CD4-positive, alpha-beta T cell treated with Interleukin-4 for 4 hours (primary cell): ENCODE results near the gene ADGRG6.

Experiments used
- DNase-seq: peaks from one replicate; pipeline ENCODE4 v3.0.0-alpha.2; 2020

The ADGRG6 gene

DNA sequence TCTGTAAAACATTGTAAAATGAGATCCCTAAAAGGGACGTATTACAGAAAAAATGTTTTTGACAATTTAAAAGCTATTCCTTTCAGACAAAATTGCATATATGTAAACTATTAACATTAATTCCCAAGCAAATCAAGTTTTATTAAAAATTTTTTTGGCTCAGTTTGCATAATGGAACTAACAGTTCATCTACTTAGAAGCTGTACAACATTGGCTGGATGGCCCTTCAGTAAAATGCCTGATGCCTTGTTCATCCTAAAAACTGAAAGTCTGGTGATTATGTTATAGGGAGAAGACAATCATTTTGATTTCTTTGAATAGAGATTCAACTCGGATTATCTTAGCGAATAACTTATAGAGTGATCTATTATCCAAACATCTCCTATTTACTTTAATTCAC is 52.8 kb downstream of the ADGRG6 start:
- DNase-seq: no peak

DNA sequence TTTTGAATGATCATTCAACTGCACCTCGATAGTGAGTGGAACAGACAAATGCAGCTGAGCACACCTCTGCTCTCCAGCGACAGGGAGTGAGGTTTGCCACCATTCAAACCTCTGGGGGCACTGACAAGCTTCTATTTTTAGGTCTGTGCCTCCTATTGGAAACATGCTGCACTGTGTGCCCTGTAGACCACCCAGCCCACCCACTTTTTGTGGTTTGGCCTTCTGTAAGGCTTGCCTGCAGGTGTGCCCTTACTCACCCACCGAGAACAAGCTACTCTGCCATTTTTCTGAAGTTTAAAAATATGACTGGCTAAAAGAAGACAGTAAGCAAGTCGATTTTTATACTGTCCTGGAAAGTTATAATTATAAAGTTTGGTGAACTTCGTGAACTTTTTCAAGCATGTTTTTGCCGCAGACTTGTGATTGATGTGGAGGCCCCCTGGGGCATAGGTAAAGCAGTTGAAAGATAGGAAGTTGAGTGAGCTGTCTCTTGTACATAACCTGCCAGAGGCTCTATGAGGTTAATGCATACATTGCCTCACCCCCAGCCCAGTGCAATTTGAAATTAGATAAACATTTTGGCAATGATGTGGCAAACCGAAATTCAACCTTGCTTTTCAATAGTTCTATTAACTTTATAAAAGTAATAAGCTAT is 53.8 kb downstream of the ADGRG6 start:
- no peak for DNase-seq

DNA sequence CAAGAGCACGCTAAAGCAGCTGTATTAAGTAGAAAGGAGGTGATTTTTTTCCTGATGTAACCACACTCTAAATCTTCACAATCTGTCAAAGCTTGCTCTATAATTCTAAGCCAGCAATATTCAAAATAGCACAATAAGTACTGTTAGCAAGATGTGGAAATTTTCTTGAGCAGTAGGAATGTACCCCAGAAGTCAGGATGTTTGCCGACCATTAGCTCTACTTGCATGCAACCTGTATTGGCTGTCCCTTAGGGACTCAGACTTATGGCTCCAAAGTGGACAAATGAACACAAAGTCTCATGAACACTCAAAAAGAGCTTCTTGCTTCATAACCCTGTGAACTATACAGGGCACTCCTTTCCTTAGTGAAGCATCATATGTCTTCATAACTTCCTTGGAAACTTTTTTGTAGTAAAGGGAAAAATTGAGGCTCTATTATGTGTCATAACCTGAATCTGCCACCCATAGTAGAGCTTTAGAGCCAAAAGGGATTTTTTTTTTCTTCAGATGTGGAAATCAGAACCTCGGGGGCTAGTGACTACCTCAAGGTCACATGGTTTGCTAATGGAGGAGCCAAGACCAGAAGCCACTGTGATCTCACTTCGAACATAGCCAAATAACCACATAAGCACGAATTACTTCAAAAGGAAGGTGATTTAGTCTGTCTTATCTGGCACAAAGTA is 54.5 kb downstream of the ADGRG6 start:
- DNase-seq: no peak

DNA sequence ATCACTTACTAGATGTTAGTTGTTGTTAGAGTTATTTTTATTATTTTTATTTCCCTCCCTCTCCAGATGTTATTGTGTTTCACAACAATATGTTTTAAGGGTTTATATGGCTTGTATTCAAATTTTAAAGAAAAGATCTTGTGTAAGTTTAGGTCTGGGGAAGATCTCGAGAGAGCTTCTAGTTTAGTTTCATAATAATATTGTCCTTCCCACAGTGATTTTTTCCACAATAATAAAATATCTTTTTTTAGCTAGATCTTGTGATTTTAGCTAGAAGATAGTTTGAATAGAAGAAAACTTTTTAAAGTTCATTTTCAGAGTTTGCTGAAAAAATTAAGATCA is 55.0 kb downstream of the ADGRG6 start:
- DNase-seq: no peak

DNA sequence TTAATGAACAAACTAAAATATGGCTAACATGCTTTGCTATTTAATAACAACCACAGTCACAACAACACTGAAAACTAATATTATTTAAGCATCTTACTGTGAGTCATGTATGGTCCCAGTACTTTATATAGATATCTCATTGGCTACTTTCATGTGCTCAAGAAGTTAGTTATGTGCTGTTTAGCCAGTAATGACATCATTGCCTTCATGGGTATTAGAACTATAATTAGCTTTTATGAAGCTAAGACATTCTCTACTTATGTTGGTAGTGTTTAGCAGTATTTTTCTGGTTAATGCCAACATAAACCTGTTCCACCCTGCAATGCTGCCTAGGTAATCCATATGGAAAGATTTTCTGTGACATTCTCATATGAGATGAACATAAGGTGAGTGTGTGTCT is 56.1 kb downstream of the ADGRG6 start:
- DNase-seq: no peak

DNA sequence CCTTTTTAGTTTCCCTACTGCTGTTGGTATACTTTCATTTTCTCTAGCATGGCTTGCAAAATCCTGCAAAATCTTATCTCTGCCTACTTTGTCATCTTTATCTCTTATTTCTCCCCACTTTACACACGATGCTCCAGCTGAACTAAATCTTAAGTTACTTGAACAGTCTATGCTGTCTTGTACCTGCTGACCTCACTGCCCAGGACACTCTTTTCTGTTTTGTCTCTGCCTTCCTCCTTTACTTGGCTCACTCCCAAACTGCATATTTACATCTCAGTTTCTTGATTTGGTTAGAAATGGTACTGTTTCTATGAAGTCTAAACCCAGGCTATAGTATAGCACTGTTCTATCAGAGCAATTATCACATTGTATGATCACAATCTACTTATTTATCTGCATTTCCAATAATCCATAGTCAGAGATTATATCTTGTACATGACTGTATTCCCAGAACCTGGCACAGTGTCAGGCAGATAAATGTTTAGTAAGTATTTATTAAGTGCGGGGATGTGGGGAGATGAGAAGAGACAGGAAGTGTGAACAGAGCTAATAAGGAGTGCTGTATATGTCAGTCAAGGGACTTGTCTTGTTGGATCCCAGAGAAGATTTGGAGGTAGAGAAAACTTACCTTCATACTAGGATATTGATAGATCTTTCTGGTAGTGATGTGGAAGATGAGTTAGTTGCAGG is 57.6 kb downstream of the ADGRG6 start:
- DNase-seq: no peak

DNA sequence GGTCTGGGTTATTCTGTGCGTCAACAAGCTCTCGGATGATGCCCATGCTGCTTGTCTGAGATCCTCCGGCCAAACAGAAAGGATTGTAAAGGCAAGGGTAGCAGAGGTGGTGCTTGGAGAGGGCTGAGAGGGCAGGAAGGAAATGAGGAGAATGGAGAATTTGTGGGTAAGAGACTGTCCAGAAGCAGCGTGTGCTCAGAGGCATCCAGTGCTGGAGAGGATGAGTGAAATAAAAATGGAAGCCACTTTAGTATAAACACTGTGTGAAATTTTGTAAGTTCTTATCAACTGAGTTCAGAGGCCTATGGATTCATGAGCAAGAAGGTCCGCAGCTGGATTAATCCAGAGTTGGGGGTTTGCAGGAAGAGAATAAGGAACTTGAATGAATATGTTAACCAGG is 59.5 kb downstream of the ADGRG6 start:
- no peak for DNase-seq

DNA sequence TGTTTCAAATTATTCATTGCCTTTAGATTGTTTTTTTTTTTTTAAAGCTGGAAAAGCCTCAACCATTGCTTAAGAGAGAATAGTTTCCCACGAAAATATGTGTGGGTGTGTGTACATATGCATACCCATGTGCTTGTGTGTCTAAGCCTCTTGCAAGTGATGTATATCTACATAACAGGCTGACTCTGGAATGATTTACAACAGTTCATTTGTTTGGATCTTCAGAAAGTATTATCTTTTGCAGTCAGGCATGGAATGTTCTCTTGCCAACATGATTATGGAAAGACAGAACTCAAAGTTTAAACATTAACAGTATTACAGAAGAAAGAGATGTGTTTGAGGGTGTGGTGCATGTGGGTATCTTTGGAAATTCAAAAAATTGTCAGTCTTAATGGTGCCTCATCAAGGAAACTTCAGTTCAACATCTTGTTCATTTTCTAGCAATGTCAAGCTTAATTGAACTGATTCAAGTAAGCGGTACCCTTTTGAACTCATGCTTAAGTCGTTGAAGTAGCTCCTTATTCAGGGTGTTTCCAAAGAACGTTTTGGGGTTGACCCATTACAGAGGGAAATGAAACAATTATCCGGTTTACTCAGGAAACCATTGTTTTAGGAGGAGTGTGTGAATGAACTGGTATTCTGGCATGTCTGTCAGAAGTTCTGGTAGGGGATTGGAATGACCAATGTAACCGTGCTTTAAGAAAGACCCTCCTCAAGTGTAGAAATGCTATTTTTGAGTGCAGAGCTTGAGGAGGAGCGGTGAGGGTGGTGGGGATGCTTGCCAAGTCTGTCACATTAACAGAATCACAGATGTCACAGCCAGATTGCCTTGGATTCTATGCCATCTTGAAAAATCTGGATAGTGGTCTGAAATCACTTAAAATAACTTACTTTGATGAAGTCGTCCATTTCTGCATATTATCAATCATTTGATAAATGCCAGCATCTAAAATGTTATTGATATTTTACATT is 60.3 kb downstream of the ADGRG6 start:
- no peak for DNase-seq

DNA sequence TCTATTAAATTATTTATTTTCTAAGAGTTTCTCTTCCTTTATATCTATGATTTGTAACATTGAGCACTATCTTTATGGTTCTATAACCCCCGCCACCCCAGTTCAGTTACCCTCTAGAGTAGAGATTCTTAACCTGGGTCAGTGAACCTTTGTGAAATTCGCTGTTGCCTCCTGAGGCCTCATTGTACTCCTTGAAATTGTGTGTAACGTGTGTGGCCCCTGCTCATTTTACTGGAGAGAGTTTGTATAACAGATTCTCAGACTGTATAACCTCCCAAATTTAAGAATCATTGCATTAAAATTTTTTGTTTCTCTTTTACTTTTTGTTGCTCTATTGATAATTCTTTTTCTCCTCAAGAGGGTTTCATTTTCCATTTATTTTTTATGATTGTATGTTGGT is 65.3 kb downstream of the ADGRG6 start:
- no peak for DNase-seq

DNA sequence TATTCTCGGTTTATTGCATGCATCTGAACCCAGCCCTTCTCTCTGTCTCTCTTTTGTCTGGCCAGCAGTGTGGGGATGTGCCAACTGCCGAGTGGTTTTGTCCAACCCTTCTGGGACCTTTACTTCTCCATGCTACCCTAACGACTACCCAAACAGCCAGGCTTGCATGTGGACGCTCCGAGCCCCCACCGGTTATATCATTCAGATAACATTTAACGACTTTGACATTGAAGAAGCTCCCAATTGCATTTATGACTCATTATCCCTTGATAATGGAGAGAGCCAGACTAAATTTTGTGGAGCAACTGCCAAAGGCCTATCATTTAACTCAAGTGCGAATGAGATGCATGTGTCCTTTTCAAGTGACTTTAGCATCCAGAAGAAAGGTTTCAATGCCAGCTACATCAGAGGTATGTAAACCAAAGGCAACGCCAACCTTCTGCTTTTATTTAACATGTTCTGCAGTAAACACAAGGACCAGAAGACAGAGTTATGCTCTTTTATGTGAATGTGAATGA is 65.8 kb downstream of the ADGRG6 start:
- no peak for DNase-seq

DNA sequence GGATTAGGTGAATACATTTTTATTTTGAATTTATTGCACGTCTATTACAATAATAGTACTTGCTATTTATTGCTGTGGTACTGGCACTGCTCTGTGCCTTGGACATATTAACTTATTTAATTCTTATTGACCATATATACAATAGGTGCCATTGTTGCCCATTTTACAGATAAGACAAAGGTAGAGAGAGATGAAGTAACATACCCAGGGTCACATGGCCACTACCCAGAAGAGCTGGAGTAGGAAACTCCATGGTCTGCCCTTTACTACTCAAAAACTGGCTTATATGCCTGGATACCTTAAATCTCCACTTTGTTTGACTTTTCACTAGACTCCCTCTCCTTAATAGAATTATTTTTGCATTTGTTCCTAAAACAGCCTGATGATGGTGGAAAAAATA is 67.5 kb downstream of the ADGRG6 start:
- no peak for DNase-seq

DNA sequence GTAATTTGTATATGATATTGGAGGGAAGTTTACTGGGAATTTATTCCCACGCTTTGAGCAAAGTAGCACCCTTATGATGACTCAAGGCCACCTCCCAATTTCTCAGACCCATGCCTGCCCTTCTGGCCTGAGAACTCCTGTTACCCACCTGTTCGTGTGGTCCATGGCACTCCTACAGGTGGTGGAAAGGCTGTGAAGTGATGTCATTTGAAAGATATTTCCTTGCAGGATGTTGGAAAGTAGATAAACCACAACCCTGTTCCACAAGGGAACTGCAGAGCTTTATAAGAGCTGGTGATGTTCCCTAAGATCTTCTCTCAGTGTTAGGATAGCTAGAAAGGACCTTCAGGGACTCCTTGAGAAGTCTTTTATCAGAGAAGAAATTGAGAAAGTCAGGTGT is 70.5 kb downstream of the ADGRG6 start:
- no peak for DNase-seq

DNA sequence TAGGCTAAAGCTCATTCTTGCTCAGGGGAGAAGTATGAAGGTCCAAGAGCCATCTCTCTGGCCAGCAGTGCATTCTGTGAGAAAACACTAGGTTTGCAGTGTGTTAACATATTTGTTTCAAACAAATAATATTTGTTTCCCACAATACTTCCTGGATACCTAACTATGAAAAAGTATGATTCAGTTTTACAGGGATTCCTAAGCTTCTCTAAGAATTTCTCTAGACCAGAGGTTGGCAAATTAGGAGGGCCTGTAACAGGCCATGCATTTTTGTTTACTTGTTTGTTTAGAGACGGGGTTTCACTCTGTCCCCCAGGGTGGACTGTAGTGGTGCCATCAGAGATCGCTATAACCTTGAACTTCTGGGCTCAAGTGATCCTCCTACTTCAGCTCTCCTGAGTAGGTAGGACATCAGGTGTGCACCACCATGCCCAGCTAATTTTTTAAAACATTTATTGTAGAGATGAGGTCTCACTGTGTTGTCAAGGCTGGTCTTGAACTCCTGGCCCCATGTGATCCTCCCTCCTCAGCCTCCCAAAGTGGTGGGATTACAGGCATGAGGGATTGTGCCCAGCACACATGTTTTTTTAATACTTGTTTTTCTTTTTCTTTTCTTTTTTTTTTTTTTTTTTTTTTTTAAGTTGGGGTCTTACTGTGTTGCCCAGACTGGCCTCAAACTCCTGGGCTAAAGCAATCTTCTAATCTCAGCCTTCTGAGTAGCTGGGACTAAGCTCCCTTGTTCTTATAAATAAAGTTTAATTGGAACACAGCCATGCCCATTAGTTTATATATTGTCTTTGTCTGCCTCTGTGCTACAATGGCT is 71.7 kb downstream of the ADGRG6 start:
- DNase-seq: no peak

DNA sequence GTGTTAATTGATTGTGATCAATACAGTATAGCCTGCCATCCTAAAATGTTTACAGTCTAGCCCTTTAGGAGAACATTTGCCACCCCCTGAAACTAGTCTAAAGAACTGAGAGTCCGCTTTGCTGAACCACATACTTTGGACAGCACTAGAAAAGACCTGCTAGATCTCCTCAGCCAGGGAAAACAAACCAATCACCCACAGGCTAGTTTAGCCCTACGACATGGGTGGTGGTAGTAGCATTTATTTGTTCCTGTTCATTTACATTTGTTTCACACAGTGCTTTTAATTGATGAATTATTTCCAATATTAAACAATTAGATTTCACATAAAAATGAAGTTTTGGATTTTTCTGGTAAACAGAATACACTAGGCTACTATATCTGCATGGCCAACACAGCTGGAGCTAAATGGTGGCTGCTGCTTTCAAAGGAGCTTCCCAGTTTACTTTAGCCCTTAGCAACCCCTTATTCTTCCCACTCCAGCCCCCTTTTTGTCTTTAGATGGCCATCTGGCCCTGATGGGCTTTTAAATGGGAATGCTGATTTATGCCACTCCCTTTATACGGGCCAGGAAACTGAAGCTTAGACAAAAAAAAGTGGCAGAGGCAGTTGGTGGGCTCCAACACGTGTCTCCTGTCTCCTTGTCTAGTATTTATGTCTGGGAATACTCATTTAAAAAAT is 72.4 kb downstream of the ADGRG6 start:
- DNase-seq: no peak

DNA sequence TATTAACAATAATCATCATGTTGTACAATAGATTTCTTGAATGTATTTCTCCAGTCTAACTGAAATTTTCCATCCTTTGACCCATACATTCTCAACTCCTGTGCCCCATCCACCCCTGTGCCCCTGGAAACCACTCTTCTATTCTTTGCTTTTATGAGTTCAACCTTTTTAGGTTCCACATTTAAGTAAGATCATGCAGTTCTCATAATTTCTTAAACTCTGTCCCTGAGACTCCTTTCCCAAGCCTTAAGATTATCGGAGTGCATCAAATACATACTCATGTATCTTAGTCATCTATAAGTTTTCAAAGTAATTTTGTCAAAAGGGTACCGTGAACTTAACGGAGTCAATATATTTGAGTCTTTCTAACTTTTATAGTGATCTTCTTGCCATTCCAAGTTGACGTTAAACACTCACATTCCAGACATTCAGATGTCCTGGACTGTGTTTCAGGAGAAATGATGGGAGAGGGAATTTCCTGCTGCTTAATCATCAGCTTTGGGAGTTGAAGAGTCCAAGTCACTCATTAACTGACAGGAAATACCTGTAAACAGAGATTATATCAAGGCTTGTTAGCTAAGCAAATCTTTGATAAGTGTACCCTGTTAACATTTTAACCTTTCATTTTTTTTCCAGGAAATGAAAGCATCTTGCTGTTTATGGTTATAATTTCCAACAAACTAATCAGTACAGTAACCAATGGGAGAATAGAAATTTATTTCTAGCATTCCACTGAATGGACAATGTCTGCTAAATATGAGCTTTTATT is 73.3 kb downstream of the ADGRG6 start:
- DNase-seq: no peak

DNA sequence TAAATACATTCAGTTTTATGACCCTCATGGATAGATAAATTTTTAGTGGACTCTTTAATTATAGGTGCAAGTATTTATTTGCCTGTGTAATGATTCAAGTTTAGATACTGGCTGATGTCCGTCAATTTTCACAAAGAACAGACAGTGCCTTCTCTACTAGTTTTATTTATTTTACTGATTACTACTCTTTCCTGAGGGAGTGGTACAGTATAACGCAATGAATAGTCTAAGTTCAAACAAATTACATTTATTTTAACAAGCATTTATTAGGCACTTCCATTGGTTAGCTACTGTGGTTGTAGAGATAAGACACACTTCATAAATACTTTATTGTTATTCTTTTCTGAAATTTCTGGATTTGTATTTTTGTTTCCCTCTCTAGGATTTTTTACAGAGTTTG is 74.3 kb downstream of the ADGRG6 start:
- DNase-seq: no peak

DNA sequence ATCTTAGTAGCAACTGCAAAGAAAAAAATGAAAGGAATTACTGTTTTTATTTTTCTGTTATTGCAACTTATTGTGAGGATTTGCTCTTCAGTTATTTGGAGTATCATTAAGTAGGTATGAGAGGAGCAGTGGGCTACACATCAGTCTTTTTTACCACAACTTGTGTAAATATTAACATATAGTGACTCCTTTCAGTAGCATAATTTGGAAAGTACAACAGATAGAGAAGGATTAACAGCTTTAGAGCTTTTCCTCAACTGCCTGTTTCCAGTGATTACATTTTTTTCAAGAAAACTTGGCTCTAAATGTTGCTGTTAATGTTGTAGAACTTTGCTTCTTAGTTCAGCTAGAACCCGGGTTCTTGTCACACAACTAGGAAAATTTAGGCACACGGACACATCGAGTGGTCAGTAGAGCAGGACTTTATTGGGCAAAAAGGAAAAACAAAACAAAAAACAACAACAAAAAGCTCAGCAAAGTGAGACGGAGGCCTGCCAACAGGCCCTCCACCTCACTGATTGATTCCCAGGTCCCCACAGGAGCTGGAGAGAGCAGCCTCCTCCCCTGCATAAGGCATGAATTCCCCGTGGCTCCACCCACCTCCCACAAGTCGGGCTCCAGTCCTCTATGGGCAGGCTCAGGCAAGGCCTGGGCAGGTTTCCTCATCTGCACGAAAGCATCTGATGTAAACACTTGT is 75.1 kb downstream of the ADGRG6 start:
- no peak for DNase-seq

DNA sequence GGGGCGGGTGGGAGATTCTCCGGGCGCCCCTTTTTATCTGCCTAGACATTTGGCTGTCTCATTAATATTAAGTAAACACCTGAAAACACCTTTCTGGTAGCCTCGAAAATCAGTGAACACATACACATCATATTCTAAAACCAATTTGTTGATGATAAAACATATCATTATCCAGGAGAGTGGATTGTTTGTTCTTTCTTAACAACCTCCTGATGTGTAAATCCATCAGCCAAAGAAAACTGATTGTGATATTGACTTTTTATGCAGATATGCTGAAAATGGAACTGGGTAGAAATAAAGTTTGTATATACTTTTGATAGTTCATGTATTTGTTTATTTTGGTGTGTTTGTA is 75.7 kb downstream of the ADGRG6 start:
- DNase-seq: no peak

DNA sequence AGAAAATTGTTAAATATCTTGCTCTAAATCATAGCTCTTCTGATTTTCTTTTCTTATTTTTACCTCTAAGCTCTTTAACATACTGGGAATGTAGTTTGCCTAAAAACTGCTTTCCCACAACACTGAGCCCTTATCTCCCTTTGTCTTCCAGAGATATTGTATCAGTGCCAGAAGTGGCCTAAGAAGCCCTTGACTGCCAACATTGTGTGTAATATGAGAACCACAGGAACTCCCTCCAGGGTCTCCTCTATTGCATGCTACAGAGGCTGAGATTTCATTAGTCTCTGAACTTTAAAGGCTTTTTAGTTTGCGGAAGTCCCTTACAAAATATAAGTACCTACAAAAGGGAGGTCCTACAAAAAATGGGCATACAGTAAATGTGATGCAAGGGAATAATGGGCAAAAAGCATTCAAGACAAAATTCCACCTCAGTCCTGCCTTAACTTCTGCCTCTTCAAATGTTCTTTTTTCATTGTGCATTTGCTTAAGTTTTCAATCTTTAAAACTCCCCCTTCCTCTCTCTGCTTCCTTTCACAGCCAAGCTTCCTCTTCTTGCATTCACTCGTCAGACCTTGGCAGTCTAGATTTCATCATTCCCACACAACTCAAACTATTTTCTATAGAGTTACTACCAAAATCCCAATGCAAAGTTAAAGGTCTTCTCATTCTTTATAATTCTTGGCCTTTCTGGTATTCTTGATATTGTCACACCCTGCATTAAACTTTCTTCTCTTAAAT is 76.5 kb downstream of the ADGRG6 start:
- no peak for DNase-seq

DNA sequence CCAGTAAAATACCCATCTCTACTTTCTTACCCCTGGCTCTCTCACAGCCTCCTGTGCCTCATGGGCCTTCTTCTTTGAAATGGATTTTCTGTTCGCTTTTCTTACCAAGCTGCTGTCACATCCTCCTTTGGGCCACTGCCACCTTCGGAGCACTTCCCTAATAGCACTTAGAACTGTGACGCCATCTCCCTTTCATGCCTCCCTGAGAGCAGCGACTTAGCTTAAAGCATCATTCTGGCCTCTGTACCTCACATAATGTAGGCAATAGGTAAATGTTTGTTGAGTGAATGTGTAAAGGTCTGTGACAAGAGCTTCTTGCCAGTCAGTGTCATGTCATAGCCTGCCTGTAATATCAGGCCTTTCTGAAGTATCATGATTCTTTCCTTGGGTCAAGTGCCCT is 78.8 kb downstream of the ADGRG6 start:
- DNase-seq: no peak
